GM12892 (cell line): ENCODE results near the gene DGCR2.

Experiments used
- POLR2A ChIP-seq: IDR thresholded peaks from 2 replicates; pipeline ENCODE4 v1.6.1; 2011; ENCODE audit warnings: low read depth, low read length, control low read depth
- POLR2AphosphoS5 ChIP-seq: IDR thresholded peaks from 2 replicates; pipeline ENCODE4 v1.6.1; 2011; ENCODE audit warnings: low read depth, low read length, control low read depth
- TAF1 ChIP-seq: IDR thresholded peaks from 2 replicates; pipeline ENCODE4 v1.6.1; 2011; ENCODE audit warnings: low read depth, mild to moderate bottlenecking, control low read depth, low read length, borderline replicate concordance

- no peak for TF ChIP-seq POLR2AphosphoS5
- no peak for TF ChIP-seq POLR2A
- TF ChIP-seq TAF1, result no peak
Measured at GRCh38 chr22:19046287-19046686, 75.9 kb downstream of the DGCR2 start.
